Gastroesophageal sphincter (tissue), 3 donors: ENCODE data around the gene LEMD3.

Source experiments
- POLR2A ChIP-seq, 2 donors: fragments of 450-650 bp; IDR thresholded peaks; one replicate each; pipeline ENCODE4 v1.6.1; 2017; ENCODE audit warnings: antibody characterized with exemption in 2 of 2, mild to moderate bottlenecking in 2 of 2, moderate library complexity in 1 of 2
- POLR2AphosphoS5 ChIP-seq: sonication (generic); formaldehyde crosslinking; IDR thresholded peaks from one replicate; pipeline ENCODE4 v1.6.1; 2017; ENCODE audit warnings: antibody characterized with exemption
- TF ChIP-seq, protein P1 (sequence below), 4 experiments: fragments of 200-600 bp in 2 of 4; fragments of 450-650 bp in 2 of 4; sonication (generic) in 1 of 4; IDR thresholded peaks; one replicate each; pipeline ENCODE4 v1.5.1; 2017 to 2019; ENCODE audit warnings: antibody characterized with exemption in 4 of 4, mild to moderate bottlenecking in 2 of 4, moderate library complexity in 2 of 4

- TF ChIP-seq POLR2A (IDR thresholded peaks at IDR 0.05) (no peak), POLR2AphosphoS5 (no peak)
- TF ChIP-seq, protein P1, sequence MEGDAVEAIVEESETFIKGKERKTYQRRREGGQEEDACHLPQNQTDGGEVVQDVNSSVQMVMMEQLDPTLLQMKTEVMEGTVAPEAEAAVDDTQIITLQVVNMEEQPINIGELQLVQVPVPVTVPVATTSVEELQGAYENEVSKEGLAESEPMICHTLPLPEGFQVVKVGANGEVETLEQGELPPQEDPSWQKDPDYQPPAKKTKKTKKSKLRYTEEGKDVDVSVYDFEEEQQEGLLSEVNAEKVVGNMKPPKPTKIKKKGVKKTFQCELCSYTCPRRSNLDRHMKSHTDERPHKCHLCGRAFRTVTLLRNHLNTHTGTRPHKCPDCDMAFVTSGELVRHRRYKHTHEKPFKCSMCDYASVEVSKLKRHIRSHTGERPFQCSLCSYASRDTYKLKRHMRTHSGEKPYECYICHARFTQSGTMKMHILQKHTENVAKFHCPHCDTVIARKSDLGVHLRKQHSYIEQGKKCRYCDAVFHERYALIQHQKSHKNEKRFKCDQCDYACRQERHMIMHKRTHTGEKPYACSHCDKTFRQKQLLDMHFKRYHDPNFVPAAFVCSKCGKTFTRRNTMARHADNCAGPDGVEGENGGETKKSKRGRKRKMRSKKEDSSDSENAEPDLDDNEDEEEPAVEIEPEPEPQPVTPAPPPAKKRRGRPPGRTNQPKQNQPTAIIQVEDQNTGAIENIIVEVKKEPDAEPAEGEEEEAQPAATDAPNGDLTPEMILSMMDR (IDR thresholded peaks at IDR 0.05), result no peak
Measured at GRCh38 chr12:65257986-65258385, 88.6 kb downstream of the LEMD3 start.
